Measurements from ENCODE around the gene CARHSP1.

- TF ChIP-seq CTCF (IDR thresholded peaks at IDR 0.05) = no peak
- TF ChIP-seq ZFX (IDR thresholded peaks at IDR 0.05; ENCODE audit: borderline replicate concordance) = no peak
Measured at GRCh38 chr16:8869212-8869987, 594 bp upstream of the CARHSP1 start.
